ENCODE data around the gene ZNF827.

The ZNF827 gene

GRCh38 chr4:145888393-145888792 lies 50.2 kb downstream of the ZNF827 start:
- TF ChIP-seq CTCF (conservative IDR thresholded peaks at IDR 0.05) (peak; percentile 14; the same call in 1 of the 2 replicates), ZFX (IDR thresholded peaks at IDR 0.05) (no peak)
- H3K27ac ChIP-seq = no peak overlapping the region

GRCh38 chr4:145887241-145887991 lies 51.2 kb downstream of the ZNF827 start:
- H3K27ac ChIP-seq = no peak overlapping the region
- TF ChIP-seq ZFX (IDR thresholded peaks at IDR 0.05) (no peak), CTCF (conservative IDR thresholded peaks at IDR 0.05) (no peak)

GRCh38 chr4:145886871-145887240 lies 51.8 kb downstream of the ZNF827 start:
- TF ChIP-seq CTCF (conservative IDR thresholded peaks at IDR 0.05) (no peak), ZFX (IDR thresholded peaks at IDR 0.05) (no peak)
- no peak overlapping the region for H3K27ac ChIP-seq

GRCh38 chr4:145885666-145886065 lies 53.0 kb downstream of the ZNF827 start:
- H3K27ac ChIP-seq = no peak overlapping the region
- TF ChIP-seq CTCF (conservative IDR thresholded peaks at IDR 0.05) (no peak), ZFX (IDR thresholded peaks at IDR 0.05) (no peak)

GRCh38 chr4:145884775-145885174 lies 53.8 kb downstream of the ZNF827 start:
- TF ChIP-seq CTCF (conservative IDR thresholded peaks at IDR 0.05) = no peak
- TF ChIP-seq ZFX (IDR thresholded peaks at IDR 0.05) = no peak
- no peak overlapping the region for H3K27ac ChIP-seq

GRCh38 chr4:145883101-145883694 lies 55.4 kb downstream of the ZNF827 start:
- H3K27ac ChIP-seq = no peak overlapping the region
- TF ChIP-seq CTCF (conservative IDR thresholded peaks at IDR 0.05) (no peak), ZFX (IDR thresholded peaks at IDR 0.05) (no peak)

- TF ChIP-seq ZFX (IDR thresholded peaks at IDR 0.05) = no peak
- no peak for TF ChIP-seq CTCF (conservative IDR thresholded peaks at IDR 0.05)
- no peak overlapping the region for H3K27ac ChIP-seq
These were observed 56.0 kb downstream of the ZNF827 start for GRCh38 chr4:145882604-145883003.
